ENCODE data around the gene SYTL4.

SYTL4 gene

GRCh38 chrX:100672966-100673365 is 59.0 kb downstream of the SYTL4 start:
- CTCF ChIA-PET: interaction anchor here (1.3 to 2.9 kb wide), 2 partner anchors 93 to 96 kb away, joined by 3 to 28 read pairs; no protein-coding TSS in a partner anchor
- no peak for DNase-seq (ENCODE audit: extremely low spot score)
- POLR2A ChIA-PET: no interaction called here
- TF ChIP-seq CTCF (IDR thresholded peaks at IDR 0.05; ENCODE audit: control extremely low read depth, extremely low read depth, low read depth, missing control alignments): no peak

- TF ChIP-seq CTCF (IDR thresholded peaks at IDR 0.05; ENCODE audit: control extremely low read depth, extremely low read depth, low read depth, missing control alignments): no peak
- no peak for DNase-seq (ENCODE audit: extremely low spot score)
- POLR2A ChIA-PET: no interaction called here
- CTCF ChIA-PET: interaction anchor here (0.7 to 1.1 kb wide), 2 partner anchors 9 to 11 kb away, joined by 3 to 4 read pairs; no protein-coding TSS in a partner anchor
Observed at GRCh38 chrX:100663642-100664041, 68.3 kb downstream of the SYTL4 start.

- no peak for TF ChIP-seq CTCF (IDR thresholded peaks at IDR 0.05; ENCODE audit: control extremely low read depth, extremely low read depth, low read depth, missing control alignments)
- POLR2A ChIA-PET: no interaction called here
- CTCF ChIA-PET: no interaction called here
- DNase-seq (ENCODE audit: extremely low spot score): no peak
Observed at GRCh38 chrX:100662796-100663195, 69.1 kb downstream of the SYTL4 start.

- CTCF ChIA-PET: no interaction called here
- POLR2A ChIA-PET: no interaction called here
- DNase-seq (ENCODE audit: extremely low spot score): no peak
- no peak for TF ChIP-seq CTCF (IDR thresholded peaks at IDR 0.05; ENCODE audit: control extremely low read depth, extremely low read depth, low read depth, missing control alignments)
Observed at GRCh38 chrX:100662170-100662569, 69.8 kb downstream of the SYTL4 start.

GRCh38 chrX:100659431-100660137 is 72.3 kb downstream of the SYTL4 start:
- ChIA-PET CTCF (no interaction called here), POLR2A (no interaction called here)
- TF ChIP-seq CTCF (IDR thresholded peaks at IDR 0.05; ENCODE audit: control extremely low read depth, extremely low read depth, low read depth, missing control alignments): no peak
- no peak for DNase-seq (ENCODE audit: extremely low spot score)

- ChIA-PET CTCF (no interaction called here), POLR2A (no interaction called here)
- no peak for DNase-seq (ENCODE audit: extremely low spot score)
- TF ChIP-seq CTCF (IDR thresholded peaks at IDR 0.05; ENCODE audit: control extremely low read depth, extremely low read depth, low read depth, missing control alignments): no peak
Observed at GRCh38 chrX:100658941-100659381, 73.0 kb downstream of the SYTL4 start.

Data from GM10248 (cell line).